Measurements from ENCODE around the gene TTC6.

DNA sequence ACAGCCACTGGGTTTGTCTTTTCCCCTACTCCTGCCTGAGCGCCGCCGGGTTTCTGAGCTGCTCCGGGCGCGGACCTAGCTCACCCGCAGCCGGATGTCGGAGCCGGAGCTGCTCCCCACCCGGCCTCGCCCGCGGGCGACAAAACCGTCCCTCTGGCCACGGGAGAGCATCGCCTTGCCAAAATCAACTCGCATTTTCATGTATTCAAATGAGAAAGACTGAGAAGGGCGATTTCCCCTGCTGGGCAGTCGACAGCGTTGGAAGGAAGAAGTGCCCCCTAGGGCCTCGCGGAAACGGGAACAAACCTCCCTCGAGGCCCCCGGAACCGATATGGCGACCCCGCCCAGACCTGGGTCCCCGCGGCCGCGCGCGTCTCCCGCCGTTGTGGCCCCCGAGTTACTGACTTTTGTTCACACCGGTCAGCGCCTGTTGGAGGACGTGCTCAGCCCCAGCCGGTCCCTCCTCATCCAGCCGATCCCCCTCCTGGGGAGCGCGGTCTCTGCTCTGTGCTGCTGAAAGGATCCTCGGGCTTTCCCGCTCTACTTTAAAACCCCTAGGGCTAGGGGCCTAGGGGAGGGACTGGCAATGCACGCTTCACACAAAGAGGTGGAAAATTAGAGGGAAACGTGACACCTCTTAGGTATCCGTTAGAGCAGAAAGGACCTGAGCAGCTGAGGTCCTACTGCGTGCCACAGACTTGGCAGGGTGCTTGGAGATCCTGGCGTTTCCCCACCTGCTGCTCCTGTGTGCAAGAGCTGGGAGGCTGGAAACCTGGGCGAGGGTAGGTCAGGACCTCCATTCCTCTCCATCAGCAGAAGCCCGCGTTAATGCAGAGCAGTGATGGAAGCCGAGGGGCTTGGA lies 4.3 kb downstream of the TTC6 start:
- TF ChIP-seq POLR2AphosphoS5 (IDR thresholded peaks at IDR 0.05; ENCODE audit: low read depth, low read length) = no peak
- no peak for TF ChIP-seq POLR2A (IDR thresholded peaks at IDR 0.05; ENCODE audit: low read depth, low read length)
- TF ChIP-seq TAF1 (IDR thresholded peaks at IDR 0.05; ENCODE audit: borderline replicate concordance, low read depth, low read length) = no peak

Data from GM12892 (cell line).